ENCODE results near the gene FOXF1. TPM values are rescaled to one million over a fixed set of nuclear protein-coding genes. Genes with fewer than 3 reads are reported as not detected.
A peak's percentile ranks its signal among the peaks of the same experiment; 100 is the strongest.

The FOXF1 gene
- polyA plus RNA-seq, 1 donor (not counting 4 experiments of a cell fraction or from before 2014, with no cell fraction given) = not detected

DNA sequence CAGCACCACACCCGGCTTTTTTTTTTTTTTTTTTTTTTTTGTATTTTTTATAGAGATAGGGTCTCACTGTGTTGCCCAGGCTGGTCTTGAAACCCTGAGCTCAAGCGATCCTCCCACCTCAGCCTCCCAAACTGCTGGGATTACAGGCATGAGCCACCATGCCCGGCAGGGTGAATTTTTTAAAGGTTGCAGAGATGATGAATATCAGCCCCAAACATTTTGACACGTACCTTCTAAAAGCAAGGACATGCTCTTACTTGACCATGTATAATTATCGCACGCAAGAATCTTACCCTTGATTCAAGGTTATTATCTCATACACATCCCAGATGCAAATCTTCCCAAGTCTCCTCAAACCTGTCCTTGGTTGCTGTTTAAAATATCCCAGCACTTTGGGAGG, 52.0 kb downstream of the FOXF1 start:
- Histone ChIP-seq H4K20me1 (ENCODE audit: control insufficient read depth, extremely low read depth, insufficient read depth, low read length) (no peaks in the 10 kb centered on the region), H3K27me3 (ENCODE audit: control insufficient read depth, extremely low read depth, insufficient read depth, low read length) (peaks cover 40% of the 10 kb centered on the region), H3K27ac (ENCODE audit: control insufficient read depth, insufficient read depth, low read length) (no peak overlapping the region), H2AFZ (ENCODE audit: control insufficient read depth, low read length) (no peak overlapping the region), H3K4me1 (ENCODE audit: control insufficient read depth, extremely low read depth, insufficient read depth, low read length) (peaks cover 13% of the 10 kb centered on the region), H3K4me3 (ENCODE audit: control insufficient read depth in 2 of 3, extremely low read depth in 1 of 3, insufficient read depth in 2 of 3, low read depth in 1 of 3, low read length in 3 of 3) (no peak overlapping the region), H3K9ac (ENCODE audit: control insufficient read depth, extremely low read depth, insufficient read depth, low read length) (no peak overlapping the region), H3K79me2 (ENCODE audit: control insufficient read depth, insufficient read depth, low read length) (no peaks in the 10 kb centered on the region), H3K9me1 (ENCODE audit: control insufficient read depth, extremely low read depth, insufficient read depth, low read length) (no peaks in the 10 kb centered on the region), H3K9me3 (ENCODE audit: control insufficient read depth, low read depth, low read length) (no peaks in the 10 kb centered on the region), H3K4me2 (ENCODE audit: control insufficient read depth, extremely low read depth, insufficient read depth, low read depth, low read length) (no peak overlapping the region), H3K36me3 (ENCODE audit: control insufficient read depth in 2 of 2, extremely low read depth in 1 of 2, insufficient read depth in 2 of 2, low read length in 2 of 2) (no peaks in the 10 kb centered on the region)
- FAIRE-seq (no peak), DNase-seq (ENCODE audit: low read depth, low spot score) (no peak)
- TF ChIP-seq EZH2 (IDR thresholded peaks at IDR 0.05; ENCODE audit: low read length) (no peak), CTCF (optimal IDR thresholded peaks at IDR 0.05 in 1 of 3, IDR thresholded peaks at IDR 0.05 in 1 of 3, conservative IDR thresholded peaks at IDR 0.05 in 1 of 3; ENCODE audit: extremely low read depth in 1 of 3, insufficient read depth in 2 of 3, low read length in 3 of 3) (no peak)
- dilution Hi-C loops (cut with MboI; ENCODE audit: extremely low pct_ligation_motif_present, low sequenced_read_pairs) = loop anchor here (25.0 kb wide), 1 partner anchor 700 kb away; no protein-coding TSS in a partner anchor

GRCh38 chr16:86563469-86564345, 53.4 kb downstream of the FOXF1 start:
- peak; percentile 58 for DNase-seq (ENCODE audit: low read depth, low spot score)
- peak overlapping the region in 2 of 3 experiments; percentile 32 to 38 for H3K4me3 ChIP-seq (ENCODE audit: control insufficient read depth in 2 of 3, extremely low read depth in 1 of 3, insufficient read depth in 2 of 3, low read depth in 1 of 3, low read length in 3 of 3)

More at GRCh38 chr16:86563469-86564345, 53.4 kb downstream of the FOXF1 start:
- dilution Hi-C loops (cut with MboI; ENCODE audit: extremely low pct_ligation_motif_present, low sequenced_read_pairs) = loop anchor here (25.0 kb wide), 1 partner anchor 699 kb away; no protein-coding TSS in a partner anchor
- H3K27ac ChIP-seq (ENCODE audit: control insufficient read depth, insufficient read depth, low read length) = peak overlapping the region; percentile 6
- peak; percentile 17 for FAIRE-seq
- H4K20me1 ChIP-seq (ENCODE audit: control insufficient read depth, extremely low read depth, insufficient read depth, low read length) = no peaks in the 10 kb centered on the region
- peak overlapping the region; percentile 88 for H3K4me2 ChIP-seq (ENCODE audit: control insufficient read depth, extremely low read depth, insufficient read depth, low read depth, low read length)
- peak overlapping the region; percentile 72 for H2AFZ ChIP-seq (ENCODE audit: control insufficient read depth, low read length)
- H3K9me1 ChIP-seq (ENCODE audit: control insufficient read depth, extremely low read depth, insufficient read depth, low read length) = no peaks in the 10 kb centered on the region
- peaks cover 13% of the 10 kb centered on the region for H3K4me1 ChIP-seq (ENCODE audit: control insufficient read depth, extremely low read depth, insufficient read depth, low read length)
- H3K27me3 ChIP-seq (ENCODE audit: control insufficient read depth, extremely low read depth, insufficient read depth, low read length) = peaks cover 54% of the 10 kb centered on the region
- H3K79me2 ChIP-seq (ENCODE audit: control insufficient read depth, insufficient read depth, low read length) = no peaks in the 10 kb centered on the region
- TF ChIP-seq EZH2 (IDR thresholded peaks at IDR 0.05; ENCODE audit: low read length) = no peak
- TF ChIP-seq CTCF (optimal IDR thresholded peaks at IDR 0.05 in 1 of 3, IDR thresholded peaks at IDR 0.05 in 1 of 3, conservative IDR thresholded peaks at IDR 0.05 in 1 of 3; ENCODE audit: extremely low read depth in 1 of 3, insufficient read depth in 2 of 3, low read length in 3 of 3) = peak; percentile 87 to 100 (median 100)
- H3K9me3 ChIP-seq (ENCODE audit: control insufficient read depth, low read depth, low read length) = no peaks in the 10 kb centered on the region
- H3K9ac ChIP-seq (ENCODE audit: control insufficient read depth, extremely low read depth, insufficient read depth, low read length) = peak overlapping the region; percentile 54
- H3K36me3 ChIP-seq (ENCODE audit: control insufficient read depth in 2 of 2, extremely low read depth in 1 of 2, insufficient read depth in 2 of 2, low read length in 2 of 2) = no peaks in the 10 kb centered on the region

Other genes starting within 250 kb of the FOXF1 start
- 11.5 to 16.2 TPM (median 14.7 TPM) in 3 replicates for gene MTHFSD, start 44.7 kb downstream of the FOXF1 start, polyA plus RNA-seq
- 0.02 TPM in 1 of 3 replicates, not detected in the others for gene FOXC2, start 56.3 kb downstream of the FOXF1 start, polyA plus RNA-seq
- gene FOXL1, start 68.0 kb downstream of the FOXF1 start, polyA plus RNA-seq = 0.10 to 0.13 TPM (median 0.11 TPM) in 3 replicates

Data from keratinocyte (primary cell).